GM21447 (cell line): Measurements from ENCODE around the gene CCDC88A.
"Not testable (repeated sequence)": the region's sequence is repeated elsewhere in the genome, so short reads cannot be mapped to it uniquely, and the experiment has no call there.

Experiments used
- ATAC-seq: cut with Tn5 transposase; IDR thresholded peaks from one replicate; pipeline ENCODE4 v1.9.1; 2021; ENCODE audit not compliant: unreplicated experiment

Gene CCDC88A

DNA sequence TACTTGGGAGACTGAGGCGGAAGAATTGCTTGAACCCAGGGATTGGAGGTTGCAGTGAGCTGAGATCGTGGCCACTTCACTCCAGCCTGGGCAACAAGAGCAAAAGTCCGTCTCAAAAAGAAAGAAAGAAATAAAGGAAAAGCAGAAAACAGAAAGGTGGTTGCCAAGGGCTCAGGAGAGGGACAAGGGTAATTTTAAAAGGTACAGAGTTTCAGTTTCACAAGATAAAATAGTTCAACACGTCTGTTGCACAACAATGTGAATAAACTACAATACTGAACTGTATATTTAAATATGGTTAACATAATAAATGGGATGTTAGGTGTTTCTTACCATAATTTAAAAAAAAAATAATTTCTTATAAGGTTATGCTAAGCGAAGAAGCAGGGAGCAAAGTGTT lies 174.2 kb downstream of the CCDC88A start:
- ATAC-seq = no peak

DNA sequence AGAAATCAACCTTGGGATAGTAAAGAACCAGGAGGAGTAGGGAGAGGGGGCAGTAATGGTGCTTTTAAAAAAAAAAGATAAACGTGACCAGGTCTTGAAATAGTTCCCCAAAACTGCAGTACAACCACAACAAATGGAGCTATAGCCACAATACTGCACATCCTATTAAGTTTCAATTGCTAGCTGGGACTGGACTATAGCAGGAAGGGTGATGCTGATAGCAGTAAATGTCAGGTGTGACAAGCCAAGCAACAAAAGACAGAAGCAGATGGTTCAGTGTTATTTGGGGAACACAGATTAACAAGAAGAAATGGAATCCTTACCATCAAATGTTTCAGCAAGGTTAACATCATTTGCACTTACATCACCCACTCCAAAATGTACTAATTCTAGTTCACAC lies 177.0 kb downstream of the CCDC88A start:
- no peak for ATAC-seq

DNA sequence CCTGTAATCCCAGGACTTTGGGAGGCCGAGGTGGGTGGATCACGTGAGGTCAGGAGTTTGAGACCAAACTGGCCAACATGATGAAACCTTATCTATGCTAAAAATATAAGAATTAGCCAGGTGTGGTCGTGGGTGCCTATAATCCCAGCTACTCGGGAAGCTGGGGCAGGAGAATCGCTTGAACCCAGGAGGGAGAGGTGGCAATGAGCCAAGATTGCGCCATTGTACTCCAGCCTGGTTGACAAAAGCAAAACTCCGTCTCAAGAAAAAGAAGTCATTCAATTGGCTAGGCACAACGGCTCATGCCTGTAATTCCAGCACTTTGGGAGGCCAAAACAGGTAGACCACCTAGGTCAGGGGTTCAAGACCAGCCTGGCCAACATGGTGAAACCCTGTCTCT lies 178.1 kb downstream of the CCDC88A start:
- ATAC-seq = not testable (repeated sequence)

- ATAC-seq = no peak
Observed at GRCh38 chr2:55239656-55240222, 179.9 kb downstream of the CCDC88A start.
